Activated CD8-positive, alpha-beta memory T cell treated with anti-CD3 and anti-CD28 coated beads, Interleukin-2, amount 50 U/mL, for 1 hour (primary cell): ENCODE measurements around the gene ZNF24.
A peak's percentile ranks its signal among the peaks of the same experiment; 100 is the strongest.

Source experiments
- DNase-seq: peaks from one replicate; pipeline ENCODE4 v3.0.0-alpha.2; 2020; ENCODE audit errors: extremely low read depth

ZNF24 gene

DNA sequence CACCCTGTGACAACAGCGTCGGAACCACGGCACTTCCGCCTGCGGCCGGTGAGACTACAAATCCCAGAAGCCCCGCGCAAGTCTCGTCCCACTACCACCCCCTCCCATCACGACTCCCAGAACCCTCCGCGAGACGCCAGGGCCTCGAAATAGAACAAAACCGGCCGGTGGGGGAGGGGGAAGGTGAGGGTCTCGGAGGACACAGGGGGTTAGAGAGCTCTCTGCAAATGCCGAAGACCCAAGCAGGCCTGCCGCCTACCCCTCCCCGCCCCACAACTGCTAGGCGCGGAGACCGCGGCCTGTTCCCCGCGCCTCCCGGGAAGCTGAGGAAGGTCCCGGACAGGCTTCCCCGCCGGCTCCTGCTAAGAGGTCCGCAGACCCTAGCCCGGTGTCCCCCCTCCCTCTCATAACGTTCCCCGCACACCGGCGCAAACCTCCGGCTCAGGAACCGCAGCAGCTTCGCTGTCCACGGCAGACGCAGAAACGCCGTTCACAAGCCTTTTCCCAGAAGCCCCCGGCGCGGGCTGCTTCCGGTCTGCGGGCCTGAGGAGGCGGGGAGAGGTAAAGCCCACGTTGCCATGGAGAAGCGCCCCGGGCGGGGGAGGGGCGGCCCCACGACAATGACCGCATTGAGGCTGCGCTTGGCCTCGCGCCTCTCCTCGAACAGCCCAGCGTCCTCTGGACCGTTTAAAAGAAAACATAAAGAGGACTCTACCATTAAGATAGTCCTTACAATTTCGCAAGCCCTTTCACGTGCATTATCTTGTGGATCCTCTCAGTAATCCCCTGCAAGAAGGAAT lies at the start of gene ZNF24:
Gene ZNF24 (minus strand): TSS at position 485 of the 800 bp plus-strand sequence. CDS start 3,770 bp downstream, outside the sequence.
- peak; percentile 76 for DNase-seq

DNA sequence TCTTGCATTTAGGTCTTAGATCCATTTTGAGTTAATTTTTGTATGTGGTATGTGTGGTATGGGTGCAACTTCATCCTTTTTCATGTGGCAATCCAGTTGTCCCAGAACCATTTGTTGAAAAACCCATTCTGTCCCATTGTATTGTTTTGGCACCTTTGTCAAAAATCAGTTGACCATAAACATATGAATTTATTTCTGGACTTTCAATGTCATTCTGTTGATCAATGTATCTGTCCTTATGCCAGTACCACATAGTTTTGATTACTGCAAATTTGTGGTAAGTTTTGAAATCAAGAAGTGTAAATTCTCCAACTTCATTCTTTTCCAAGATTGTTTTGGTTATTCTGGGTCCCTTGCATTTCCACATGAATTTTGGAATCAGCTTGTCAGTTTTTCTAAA lies 49.5 kb upstream of the ZNF24 start:
- DNase-seq, result no peak

- no peak for DNase-seq
Measured at GRCh38 chr18:35392375-35392774, 48.2 kb upstream of the ZNF24 start.

GRCh38 chr18:35390951-35391700 lies 46.9 kb upstream of the ZNF24 start:
- no peak for DNase-seq

- DNase-seq, result no peak
Measured at GRCh38 chr18:35389095-35389618, 44.9 kb upstream of the ZNF24 start.

DNA sequence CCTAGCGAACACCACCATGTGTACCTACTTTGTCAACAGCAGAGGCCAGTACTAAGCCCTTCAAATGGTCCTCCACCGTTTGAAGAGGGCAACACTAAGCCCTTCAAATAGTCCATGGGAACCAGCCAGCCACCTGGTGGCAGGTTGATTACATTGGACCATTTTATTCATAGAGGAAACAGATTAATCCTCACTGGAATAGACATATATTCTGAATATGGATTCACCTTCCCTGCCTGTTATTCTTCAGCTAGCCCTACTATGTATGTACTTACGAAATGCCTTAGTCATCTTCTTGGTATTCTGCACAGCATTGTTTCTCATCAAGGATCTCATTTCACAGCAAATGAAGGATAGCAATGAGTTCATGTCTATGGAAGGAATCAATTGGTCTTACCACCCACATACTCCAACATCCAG lies 42.9 kb upstream of the ZNF24 start:
- DNase-seq, result no peak

GRCh38 chr18:35386600-35387100 lies 42.4 kb upstream of the ZNF24 start:
- peak; percentile 19 for DNase-seq

DNA sequence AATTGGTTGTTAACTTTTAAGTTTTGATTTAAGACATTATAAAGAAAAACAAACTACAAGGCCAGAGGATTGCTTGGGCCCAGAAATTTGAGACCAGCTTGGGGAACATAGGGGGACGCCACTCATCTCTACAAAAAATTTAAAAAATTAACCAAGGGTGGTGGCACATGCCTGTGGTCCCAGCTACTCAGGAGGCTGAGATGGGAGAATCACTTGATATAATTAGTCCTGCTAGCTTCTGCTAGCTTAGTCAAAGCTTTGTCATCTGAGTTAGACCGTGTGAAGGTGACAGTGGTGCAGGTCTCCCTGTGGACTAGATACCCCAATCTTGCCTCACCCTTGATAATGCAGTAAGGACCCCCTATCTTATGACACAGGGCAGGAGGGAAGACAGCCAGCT lies 38.9 kb upstream of the ZNF24 start:
- no peak for DNase-seq

DNA sequence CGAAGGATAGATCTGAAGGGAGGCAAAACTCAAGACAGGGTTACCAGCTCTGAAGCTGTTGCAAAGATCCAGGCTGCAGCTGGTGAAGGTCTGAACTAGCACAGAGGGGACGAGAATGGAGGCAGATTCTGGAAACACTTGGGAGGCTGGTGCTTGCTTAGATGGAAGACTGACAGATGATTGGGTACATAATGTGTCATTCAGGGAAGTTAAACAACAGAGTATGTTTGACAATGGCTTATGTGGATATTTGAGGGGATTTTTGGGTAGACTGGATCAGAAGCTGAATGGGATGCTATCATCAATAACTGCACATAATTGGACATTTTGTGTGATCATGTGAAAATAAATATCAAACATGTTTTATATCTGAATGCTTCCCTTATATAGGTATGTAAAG lies 35.2 kb upstream of the ZNF24 start:
- DNase-seq, result no peak

- no peak for DNase-seq
Measured at GRCh38 chr18:35378574-35378896, 34.3 kb upstream of the ZNF24 start.

GRCh38 chr18:35377875-35378573 lies 33.8 kb upstream of the ZNF24 start:
- DNase-seq, result no peak

GRCh38 chr18:35376742-35377695 lies 32.8 kb upstream of the ZNF24 start, which contains the start of gene ZNF396:
ZNF396 (minus strand) TSS chr18:35377337; CDS start chr18:35374292, 3,045 bp downstream.
- peak; percentile 18 for DNase-seq

- no peak for DNase-seq
Measured at GRCh38 chr18:35376393-35376741, 32.1 kb upstream of the ZNF24 start.

DNA sequence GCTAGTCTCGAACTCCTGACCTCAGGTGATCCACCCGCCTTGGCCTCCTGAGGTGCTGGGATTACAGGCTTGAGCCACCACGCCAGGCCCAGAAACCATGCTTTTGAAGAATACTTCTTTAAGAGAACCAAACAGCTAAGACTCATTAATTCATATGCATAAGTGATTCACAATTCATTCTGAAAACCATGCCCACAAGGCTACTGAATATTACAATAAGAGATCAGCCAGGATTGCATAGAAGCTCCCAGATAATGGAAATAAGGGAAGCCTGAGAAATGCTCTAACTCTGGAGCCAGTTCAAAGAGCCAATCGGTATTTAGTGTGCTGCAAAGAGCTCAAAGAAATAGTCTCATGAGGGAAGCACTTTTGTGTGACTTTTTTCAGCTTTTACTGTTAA lies 30.5 kb upstream of the ZNF24 start:
- DNase-seq, result no peak

GRCh38 chr18:35371412-35372195 lies 27.4 kb upstream of the ZNF24 start:
- no peak for DNase-seq

GRCh38 chr18:35369126-35369525 lies 24.9 kb upstream of the ZNF24 start:
- no peak for DNase-seq

DNA sequence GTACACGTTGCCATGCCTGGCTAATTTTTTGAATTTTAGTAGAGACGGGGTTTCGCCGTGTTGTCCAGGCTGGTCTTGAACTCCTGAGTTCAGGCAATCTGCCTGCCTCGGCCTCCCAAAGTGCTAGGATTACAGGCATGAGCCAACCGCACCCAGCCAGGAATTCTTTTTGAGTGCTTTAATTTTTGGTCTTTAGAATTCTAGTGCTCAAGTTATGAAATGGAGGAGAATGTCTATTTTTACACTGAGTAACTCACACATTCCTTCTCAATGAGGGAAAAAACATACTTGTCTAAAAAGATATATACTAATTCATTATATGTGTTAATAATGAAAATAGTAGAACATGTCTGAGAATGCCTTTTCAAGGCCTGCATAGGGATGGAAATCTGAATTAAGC lies 24.4 kb upstream of the ZNF24 start:
- no peak for DNase-seq

- DNase-seq, result no peak
Measured at GRCh38 chr18:35362531-35362930, 18.3 kb upstream of the ZNF24 start.

GRCh38 chr18:35361570-35362321 lies 17.5 kb upstream of the ZNF24 start:
- no peak for DNase-seq
